ENCODE data around the gene SIT1.

Gene SIT1

GRCh38 chr9:35605351-35606137 lies 45.2 kb downstream of the SIT1 start:
- peak; percentile 47 for DNase-seq (ENCODE audit: low spot score)

- DNase-seq (ENCODE audit: low spot score): peak; percentile 88
Measured at GRCh38 chr9:35604578-35605350, 46.0 kb downstream of the SIT1 start, which contains the start of gene TESK1. Gene TESK1 (plus strand): TSS chr9:35605262. CDS start chr9:35605620, 358 bp downstream.

- peak; percentile 99 for DNase-seq (ENCODE audit: low spot score)
Measured at GRCh38 chr9:35603986-35604577, 46.6 kb downstream of the SIT1 start.

GRCh38 chr9:35603506-35603985 lies 47.2 kb downstream of the SIT1 start:
- peak; percentile 74 for DNase-seq (ENCODE audit: low spot score)

GRCh38 chr9:35599763-35600604 lies 50.7 kb downstream of the SIT1 start:
- DNase-seq (ENCODE audit: low spot score): no peak
